GM12865 (cell line): ENCODE measurements around the gene CASP8.
"Not testable (repeated sequence)": the region's sequence is repeated elsewhere in the genome, so short reads cannot be mapped to it uniquely, and the experiment has no call there.

Experiments
- DNase-seq: peaks from one replicate; pipeline ENCODE4 v3.0.0; 2010; ENCODE audit warnings: low read depth
- H3K4me3 ChIP-seq: 2 replicates; pipeline ENCODE4 v1.5.1; 2011; ENCODE audit warnings: mild to moderate bottlenecking, low read depth, low read length, control low read depth
- CTCF ChIP-seq: IDR thresholded peaks from 2 replicates; pipeline ENCODE4 v1.5.1; 2011; ENCODE audit warnings: low read length, control low read depth, low read depth, inconsistent platforms; ENCODE audit not compliant: insufficient read depth; ENCODE audit errors: missing control alignments

CASP8 gene

DNA sequence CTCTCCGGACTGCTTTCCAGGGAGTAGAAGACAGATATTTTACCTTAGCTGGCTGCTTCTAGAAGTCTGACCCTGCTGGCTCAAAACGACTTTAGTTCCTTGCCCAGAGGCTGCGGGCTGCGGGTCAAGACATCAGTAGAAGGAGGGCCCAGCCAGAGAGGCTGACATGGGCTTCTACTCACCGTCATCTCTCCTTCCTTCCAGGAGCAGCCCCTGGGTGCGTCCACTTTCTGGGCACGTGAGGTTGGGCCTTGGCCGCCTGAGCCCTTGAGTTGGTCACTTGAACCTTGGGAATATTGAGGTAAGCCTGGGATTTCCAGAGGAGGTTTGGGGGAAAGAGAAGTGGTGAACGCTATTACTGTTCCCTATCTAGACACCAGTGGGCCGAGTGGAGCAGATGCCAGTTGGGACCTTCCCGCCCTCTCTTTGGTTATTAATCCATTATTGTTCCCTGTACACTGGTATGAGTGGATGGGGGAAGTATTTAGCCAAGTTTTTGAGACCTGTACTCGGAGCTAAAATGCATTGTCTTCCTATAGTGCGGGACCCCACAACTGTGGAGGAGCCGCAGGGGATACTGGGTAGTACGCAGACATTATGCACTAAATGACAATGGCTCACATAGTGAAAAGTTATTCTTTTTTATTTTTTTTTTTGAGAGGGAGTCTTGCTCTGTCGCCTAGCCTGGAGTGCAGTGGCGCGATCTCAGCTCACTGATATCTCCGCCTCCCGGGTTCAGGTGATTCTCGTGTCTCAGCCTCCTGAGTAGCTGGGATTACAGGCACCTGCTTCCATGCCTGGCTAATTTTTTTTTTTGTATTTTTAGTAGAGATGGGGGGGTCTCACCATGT lies 26.3 kb upstream of the CASP8 start:
- peak; percentile 39 for DNase-seq
- TF ChIP-seq CTCF, result no peak
- peak overlapping the region; percentile 95 for H3K4me3 ChIP-seq

GRCh38 chr2:201234663-201235135 lies 25.6 kb upstream of the CASP8 start:
- TF ChIP-seq CTCF, result no peak
- H3K4me3 ChIP-seq, result peak overlapping the region; percentile 95

DNA sequence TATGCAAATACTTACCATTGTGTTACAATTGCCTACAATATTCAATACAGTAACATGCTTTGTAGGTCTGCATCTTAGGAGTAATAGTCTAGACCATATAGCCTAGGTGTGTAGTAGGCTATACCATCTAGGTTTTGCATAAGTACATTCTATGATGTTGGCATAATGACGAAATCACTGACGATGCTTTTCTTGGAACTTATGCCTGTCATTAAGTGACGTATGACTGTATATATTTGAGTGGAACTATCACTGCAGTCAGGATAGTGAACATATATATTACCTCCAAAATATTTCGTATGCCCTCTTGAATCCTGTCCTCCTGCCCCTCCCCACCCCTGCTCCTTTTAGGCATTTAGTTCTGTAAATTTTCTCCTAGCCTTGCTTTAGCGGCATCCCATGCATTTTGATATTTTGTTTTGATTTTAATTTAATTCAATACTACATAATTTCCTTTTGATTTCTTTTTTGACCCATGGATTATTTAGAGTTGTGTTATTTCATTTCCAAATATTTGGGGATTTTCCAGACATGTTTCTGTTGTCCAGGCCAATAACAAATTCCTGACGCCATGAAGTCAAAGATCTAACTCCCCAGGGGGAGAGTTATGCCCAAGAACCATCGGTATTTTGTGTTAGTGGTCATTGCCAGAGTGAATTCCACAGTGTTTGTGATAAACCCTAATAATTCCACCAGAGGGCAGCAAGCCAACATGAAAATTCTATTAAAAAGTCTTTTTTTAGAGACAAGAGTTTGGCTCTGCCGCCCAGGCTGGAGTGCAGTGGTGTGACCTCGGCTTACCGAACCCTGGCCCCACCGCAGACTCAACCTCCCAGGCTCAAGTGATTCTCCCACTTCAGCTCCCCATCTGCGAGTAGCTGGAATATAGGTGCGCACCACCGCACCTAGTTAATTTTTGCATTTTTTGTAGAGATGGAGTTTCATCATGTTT lies 24.2 kb upstream of the CASP8 start:
- peak; percentile 56 for TF ChIP-seq CTCF
- DNase-seq, result peak; percentile 76
- H3K4me3 ChIP-seq, result peak overlapping the region; percentile 95

More at GRCh38 chr2:201234663-201235135, 25.6 kb upstream of the CASP8 start:
- no peak for DNase-seq

DNA sequence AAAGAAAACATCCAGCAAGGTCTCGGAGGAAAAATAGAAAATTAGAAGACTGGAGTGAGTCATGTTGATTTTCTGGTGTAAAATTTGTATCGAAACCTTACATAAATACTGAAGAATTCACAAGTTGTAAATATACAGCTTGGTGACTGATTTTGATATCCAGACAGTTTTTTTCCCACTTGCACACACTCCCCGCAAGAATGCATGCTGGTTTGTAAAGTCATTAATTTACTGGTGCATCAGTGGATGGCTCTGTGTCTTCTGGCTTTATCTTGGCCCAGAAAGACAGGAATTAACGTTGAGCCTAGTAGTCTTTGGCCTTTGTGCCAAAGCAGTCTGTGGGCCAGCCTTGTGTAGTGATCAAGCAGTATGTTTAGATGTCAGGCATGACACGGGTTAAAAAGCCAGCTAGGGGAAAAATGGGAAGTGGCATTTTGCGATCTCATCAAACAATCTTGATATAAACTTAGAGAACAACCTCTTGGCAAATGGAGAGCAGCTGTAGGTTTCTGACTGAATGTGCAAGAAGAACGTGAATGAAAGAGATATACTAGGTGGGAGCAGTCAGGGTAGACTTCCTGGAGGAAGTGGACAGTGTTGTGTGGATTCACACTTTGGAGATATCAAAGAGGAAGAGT lies 22.7 kb upstream of the CASP8 start:
- TF ChIP-seq CTCF, result no peak
- H3K4me3 ChIP-seq, result no peak overlapping the region
- DNase-seq, result no peak

DNA sequence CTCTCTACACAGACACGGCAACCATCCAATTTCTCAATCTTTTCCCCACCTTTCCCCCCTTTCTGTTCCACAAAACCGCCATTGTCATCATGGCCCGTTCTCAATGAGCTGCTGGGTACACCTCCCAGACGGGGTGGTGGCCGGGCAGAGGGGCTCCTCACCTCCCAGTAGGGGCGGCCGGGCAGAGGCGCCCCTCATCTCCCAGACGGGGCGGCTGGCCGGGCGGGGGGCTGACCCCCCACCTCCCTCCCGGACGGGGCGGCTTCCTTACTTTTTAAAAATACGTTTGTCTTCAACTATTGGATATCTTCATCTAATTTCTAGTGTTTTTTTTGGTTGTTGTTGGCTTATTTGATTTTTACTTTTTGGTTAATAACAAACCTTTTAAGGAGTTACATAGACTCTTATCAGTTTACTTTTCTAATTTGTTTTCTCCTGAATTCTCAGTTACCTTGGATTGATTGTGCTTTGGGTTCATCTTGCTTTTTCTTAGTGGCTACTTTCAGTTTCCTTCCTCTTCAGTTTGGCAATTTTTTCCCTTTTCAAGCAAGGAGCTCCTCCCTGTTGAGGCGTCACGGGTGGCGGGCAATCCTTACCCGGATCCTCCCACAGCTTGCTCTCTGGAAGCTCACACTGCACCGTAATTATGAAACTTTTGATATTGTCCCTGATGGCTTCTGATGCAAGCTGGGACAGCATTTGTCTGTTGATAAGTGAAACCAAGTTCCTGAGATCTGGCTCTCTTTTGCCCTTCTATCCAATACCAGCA lies 21.0 kb upstream of the CASP8 start:
- H3K4me3 ChIP-seq, DNase-seq: not testable (repeated sequence)

- DNase-seq, result no peak
- no peak overlapping the region for H3K4me3 ChIP-seq
- no peak for TF ChIP-seq CTCF
These were observed 17.6 kb upstream of the CASP8 start for GRCh38 chr2:201242571-201243277.
